Lower leg skin (tissue), 4 donors: ENCODE measurements around the gene UQCC2. TPM values are rescaled to one million over a fixed set of nuclear protein-coding genes. Genes with fewer than 3 reads are reported as not detected.

Experiments used
- DNase-seq, 2 donors: peaks; one replicate each; pipeline ENCODE4 v3.0.0-alpha.2; 2019; ENCODE audit warnings: low spot score in 2 of 2
- H3K4me3 ChIP-seq: fragments of 200-600 bp; sonication (generic); 2 replicates; pipeline ENCODE4 v1.5.1; 2017; ENCODE audit warnings: mild to moderate bottlenecking, low read depth; ENCODE audit not compliant: poor library complexity, severe bottlenecking
- CTCF ChIP-seq, 3 donors: fragments of 450-650 bp; IDR thresholded peaks; one replicate each; pipeline ENCODE4 v1.5.1; 2016; ENCODE audit warnings: antibody characterized with exemption in 3 of 3, mild to moderate bottlenecking in 3 of 3, moderate library complexity in 2 of 3
- POLR2A ChIP-seq, 2 donors: fragments of 450-650 bp; IDR thresholded peaks; one replicate each; pipeline ENCODE4 v1.6.1; 2016 to 2017; ENCODE audit warnings: antibody characterized with exemption in 2 of 2, mild to moderate bottlenecking in 1 of 2, moderate library complexity in 1 of 2
- WGBS, 2 donors: methylation state at CpG; one replicate each; pipeline ENCODE4 v1.1.5; 2018; 5-methylcytosine and 5-hydroxymethylcytosine counted together
- intact Hi-C: fragments of 100-400 bp; cut with DNase I; formaldehyde crosslinking; loops from one replicate; pipeline ENCODE4 v1.15.0; 2023; ENCODE audit warnings: low total_unique reads
- total RNA-seq, 4 donors: library from RNA; depleted of rRNA; stranded (reverse); fragments of >200 nt; gene quantifications; one replicate each; pipeline ENCODE4 v1.1.0, GENCODE V29; 2016

Gene UQCC2
- total RNA-seq, 4 donors from 2014 or later: 8.5 to 20.4 (median 10.2) TPM

- WGBS, 2 donors: 29 to 38% methylated on average over 8 to 10 of the region's 14 CpGs
- H3K4me3 ChIP-seq: no peak overlapping the region
- intact Hi-C loops: loop anchor here (10.0 kb wide), 1 partner anchor 409 kb away; no protein-coding TSS in a partner anchor
- no peak for DNase-seq
- TF ChIP-seq POLR2A (IDR thresholded peaks at IDR 0.05): no peak
- no peak for TF ChIP-seq CTCF (IDR thresholded peaks at IDR 0.05)
These were observed 34.6 kb upstream of the UQCC2 start for GRCh38 chr6:33746036-33746600.

GRCh38 chr6:33745548-33745947, 34.0 kb upstream of the UQCC2 start:
- intact Hi-C loops: loop anchor here (10.0 kb wide), 1 partner anchor 409 kb away; no protein-coding TSS in a partner anchor
- no peak for TF ChIP-seq CTCF (IDR thresholded peaks at IDR 0.05)
- no peak for DNase-seq
- WGBS, 2 donors: 87 to 88% methylated on average over 7 of the region's 7 CpGs
- H3K4me3 ChIP-seq: no peak overlapping the region

- intact Hi-C loops: loop anchor here (10.0 kb wide), 1 partner anchor 410 kb away; no protein-coding TSS in a partner anchor
- 56% methylated on average over 12 to 13 of the region's 13 CpGs for WGBS, 2 donors
- no peak for DNase-seq
- H3K4me3 ChIP-seq: no peak overlapping the region
- TF ChIP-seq POLR2A (IDR thresholded peaks at IDR 0.05) (no peak), CTCF (IDR thresholded peaks at IDR 0.05) (no peak)
These were observed 33.5 kb upstream of the UQCC2 start for GRCh38 chr6:33744895-33745546.

GRCh38 chr6:33744001-33744848, 32.7 kb upstream of the UQCC2 start:
- intact Hi-C loops: loop anchor here (10.0 kb wide), 1 partner anchor 411 kb away; no protein-coding TSS in a partner anchor
- peak; percentile 54 to 91 for DNase-seq
- no peak overlapping the region for H3K4me3 ChIP-seq
- 26 to 33% methylated on average over 10 to 11 of the region's 11 CpGs for WGBS, 2 donors
- no peak for TF ChIP-seq POLR2A (IDR thresholded peaks at IDR 0.05)
- peak in 1 of 3 donors; percentile 80 for TF ChIP-seq CTCF (IDR thresholded peaks at IDR 0.05)

GRCh38 chr6:33742837-33743236, 31.3 kb upstream of the UQCC2 start:
- no peak overlapping the region for H3K4me3 ChIP-seq
- intact Hi-C loops: loop anchor here (10.0 kb wide), 1 partner anchor 412 kb away; no protein-coding TSS in a partner anchor
- DNase-seq: no peak
- WGBS, 2 donors: 68 to 78% methylated on average over 7 of the region's 7 CpGs
- no peak for TF ChIP-seq POLR2A (IDR thresholded peaks at IDR 0.05)
- TF ChIP-seq CTCF (IDR thresholded peaks at IDR 0.05): no peak
